B cell (primary cell): ENCODE data around the gene POLR2J. TPM values are rescaled to one million over a fixed set of nuclear protein-coding genes. Genes with fewer than 3 reads are reported as not detected.

Experiments used
- ATAC-seq: fragments of 200-7000 bp; cut with Tn5 transposase; one replicate; pipeline ENCODE4 v1.10.0; 2021; ENCODE audit warnings: low read depth, mild to moderate bottlenecking, moderate number of reproducible peaks, moderate library complexity
- CTCF ChIA-PET: fragments of 350-600 bp; sonication (Branson Sonifier 250); formaldehyde crosslinking; loops from one replicate; lab custom pipeline; 2021; ENCODE audit warnings: antibody characterized with exemption, inconsistent platforms; lab: Charles Lee
- POLR2A ChIA-PET: fragments of 350-600 bp; sonication (Branson Sonifier 250); formaldehyde crosslinking; loops from one replicate; lab custom pipeline; 2021; ENCODE audit warnings: antibody characterized with exemption; lab: Charles Lee
- DNase-seq: peaks from one replicate; pipeline ENCODE4 v3.0.0; 2013
- H2AFZ ChIP-seq: 2 replicates; pipeline ENCODE4 v1.6.1; 2012; ENCODE audit warnings: mild to moderate bottlenecking, low read depth, low read length; ENCODE audit not compliant: insufficient read depth, poor library complexity, severe bottlenecking
- H3K27ac ChIP-seq, 2 donors: 1 replicate in 1 of 2; 2 replicates in 1 of 2; pipeline ENCODE4 v1.5.1; 2012 to 2013; ENCODE audit warnings: low read length in 2 of 2, mild to moderate bottlenecking in 2 of 2, moderate library complexity in 1 of 2
- H3K27me3 ChIP-seq, 4 experiments: fragments of 200-600 bp in 1 of 4; sonication (generic) in 1 of 4; replicated peaks in 1 of 4; 1 replicate in 2 of 4; 2 replicates in 2 of 4; pipeline versions ENCODE4 v1.6.1 to v1.7.0; 2013 to 2016; ENCODE audit warnings: low read length in 3 of 4, mild to moderate bottlenecking in 2 of 4, mixed read lengths in 1 of 4, moderate library complexity in 1 of 4; ENCODE audit not compliant: insufficient read depth in 4 of 4, control insufficient read depth in 3 of 4; ENCODE audit errors: control extremely low read depth in 1 of 4
- H3K36me3 ChIP-seq, 2 experiments: replicated peaks in 1 of 2; 1 replicate in 1 of 2; 2 replicates in 1 of 2; pipeline versions ENCODE4 v1.6.1 to v1.7.1; 2013; ENCODE audit warnings: low read length in 1 of 2; ENCODE audit not compliant: insufficient read depth in 2 of 2, control insufficient read depth in 1 of 2; ENCODE audit errors: control extremely low read depth in 1 of 2, extremely low read depth in 1 of 2
- H3K4me1 ChIP-seq, 2 donors: fragments of 200-600 bp in 1 of 2; sonication (generic) in 1 of 2; 1 replicate in 1 of 2; 2 replicates in 1 of 2; pipeline versions ENCODE4 v1.5.1 to v1.6.1; 2013 to 2017; ENCODE audit warnings: low read length in 2 of 2; ENCODE audit not compliant: control insufficient read depth in 2 of 2, insufficient read depth in 2 of 2
- H3K4me2 ChIP-seq: replicated peaks from 2 replicates; pipeline ENCODE3; 2012; ENCODE audit warnings: mild to moderate bottlenecking, low read depth, low read length; ENCODE audit not compliant: poor library complexity, severe bottlenecking
- H3K4me3 ChIP-seq, 5 experiments: fragments of 200-600 bp in 1 of 5; sonication (generic) in 1 of 5; 1 replicate in 3 of 5; 2 replicates in 2 of 5; pipeline versions ENCODE4 v1.5.1 to v1.7.0; 2011 to 2016; ENCODE audit warnings: low read length in 4 of 5, mild to moderate bottlenecking in 4 of 5, low read depth in 2 of 5, control low read depth in 1 of 5, moderate library complexity in 1 of 5; ENCODE audit not compliant: insufficient read depth in 1 of 5; ENCODE audit errors: control extremely low read depth in 1 of 5, extremely low read depth in 1 of 5
- H3K79me2 ChIP-seq: fragments of 200-600 bp; sonication (generic); one replicate; pipeline ENCODE4 v1.6.0; 2016; ENCODE audit warnings: low read length; ENCODE audit not compliant: control insufficient read depth, insufficient read depth
- H3K9ac ChIP-seq: fragments of 200-600 bp; sonication (generic); 2 replicates; pipeline ENCODE4 v1.6.1; 2017; ENCODE audit warnings: mild to moderate bottlenecking, low read length, moderate library complexity
- H3K9me3 ChIP-seq, 3 donors: one replicate each; pipeline versions ENCODE4 v1.6.1 to v1.7.1; 2013; ENCODE audit warnings: low read length in 2 of 3; ENCODE audit not compliant: control insufficient read depth in 2 of 3, insufficient read depth in 1 of 3; ENCODE audit errors: control extremely low read depth in 1 of 3
- H4K20me1 ChIP-seq: 2 replicates; pipeline ENCODE4 v1.6.0; 2012; ENCODE audit warnings: mild to moderate bottlenecking, low read length; ENCODE audit not compliant: insufficient read depth, control insufficient read depth, poor library complexity, severe bottlenecking
- H3K27ac Mint-ChIP-seq: one replicate; pipeline ENCODE4 v1.8.0; 2021; ENCODE audit warnings: mixed read lengths
- H3K27me3 Mint-ChIP-seq: one replicate; pipeline ENCODE4 v1.8.0; 2021; ENCODE audit warnings: mixed read lengths
- H3K4me1 Mint-ChIP-seq: one replicate; pipeline ENCODE4 v1.8.0; 2021; ENCODE audit warnings: mixed read lengths
- H3K4me3 Mint-ChIP-seq: one replicate; pipeline ENCODE4 v1.8.0; 2021; ENCODE audit warnings: mixed read lengths
- H3K9me3 Mint-ChIP-seq: one replicate; pipeline ENCODE4 v1.8.0; 2022; ENCODE audit warnings: mixed read lengths; ENCODE audit not compliant: insufficient read depth
- CTCF ChIP-seq: fragments of 200-600 bp; IDR thresholded peaks from one replicate; pipeline ENCODE4 v1.8.0; 2022; ENCODE audit warnings: antibody characterized with exemption, mild to moderate bottlenecking
- EZH2 ChIP-seq: IDR thresholded peaks from 2 replicates; pipeline ENCODE4 v1.6.1; 2012; ENCODE audit warnings: borderline replicate concordance, low read depth, mild to moderate bottlenecking, moderate library complexity, low read length; ENCODE audit not compliant: insufficient read depth, poor library complexity, severe bottlenecking
- WGBS: methylation state at CpG from one replicate; pipeline ENCODE4 v1.1.5; 2013; ENCODE audit warnings: missing lambda C conversion rate; ENCODE audit not compliant: insufficient coverage; 5-methylcytosine and 5-hydroxymethylcytosine counted together
- intact Hi-C: fragments of 100-400 bp; cut with micrococcal nuclease; formaldehyde crosslinking; loops from one replicate; pipeline ENCODE4 v1.10.0; 2022
- polyA plus RNA-seq: library from polyadenylated mRNA; depleted of rRNA; stranded (reverse); fragments of >200 nt; gene quantifications from 2 replicates; pipeline ENCODE4 v1.2.3, GENCODE V29; 2012
- total RNA-seq, 2 donors: library from RNA; stranded (reverse); fragments of 120-200 nt in 1 of 2; gene quantifications; 1 replicate in 1 of 2; 2 replicates in 1 of 2; pipeline versions ENCODE4 v1.2.3 to v1.2.4, GENCODE V29; 2013 to 2022

Gene POLR2J
- total and polyA plus RNA-seq, 2 donors (not counting 1 experiment from before 2014, with no cell fraction given), result 34.0 to 83.0 TPM

GRCh38 chr7:102431617-102432298 is 47.0 kb downstream of the POLR2J start:
- H4K20me1 ChIP-seq, result no peaks in the 10 kb centered on the region
- H3K27me3 ChIP-seq, result no peaks in the 10 kb centered on the region
- H3K79me2 ChIP-seq, result peaks cover 53% of the 10 kb centered on the region
- no peaks in the 10 kb centered on the region for H3K9me3 ChIP-seq
- peak overlapping the region; percentile 98 to 100 for H3K27ac ChIP-seq
- H3K27me3 Mint-ChIP-seq, result no peaks in the 10 kb centered on the region
- peak overlapping the region; percentile 88 for H3K4me3 Mint-ChIP-seq
- WGBS, result 17% methylated on average over 17 of the region's 17 CpGs
- peaks cover 0 to 12% of the 10 kb centered on the region in 2 experiments for H3K36me3 ChIP-seq
- ChIA-PET CTCF (interaction anchor here (0.7 to 46.3 kb wide), 6 partner anchors 8 to 240 kb away, joined by 3 to 1182 read pairs (median 5); no protein-coding TSS in a partner anchor), POLR2A (interaction anchor here (0.8 to 13.6 kb wide), 4 partner anchors 9 to 24 kb away, joined by 3 to 223 read pairs (median 72); no protein-coding TSS in a partner anchor)
- ATAC-seq, result peak; percentile 11
- H3K27ac Mint-ChIP-seq, result peak overlapping the region; percentile 96
- peaks cover 74% of the 10 kb centered on the region for H3K4me1 Mint-ChIP-seq
- no peaks in the 10 kb centered on the region for H3K9me3 Mint-ChIP-seq
- no peak for TF ChIP-seq CTCF
- no peak for TF ChIP-seq EZH2
- peak overlapping the region; percentile 31 for H2AFZ ChIP-seq
- DNase-seq, result peak; percentile 86
- peak overlapping the region; percentile 95 for H3K4me2 ChIP-seq
- peak overlapping the region; percentile 43 for H3K9ac ChIP-seq
- H3K4me1 ChIP-seq, result peaks cover 82 to 90% of the 10 kb centered on the region in 2 donors
- intact Hi-C loops, result no loop called here
- peak overlapping the region in 3 of 5 experiments; percentile 12 to 23 (median 13) for H3K4me3 ChIP-seq
